Smooth muscle cell (in vitro differentiated cells): Measurements from ENCODE around the gene GRIP2. TPM values are rescaled to one million over a fixed set of nuclear protein-coding genes. Genes with fewer than 3 reads are reported as not detected.
A peak's percentile ranks its signal among the peaks of the same experiment; 100 is the strongest.

Experiments
- DNase-seq: peaks from one replicate; lab custom pipeline; 2025; ENCODE audit not compliant: unreplicated experiment; lab: John Stamatoyannopoulos, UW
- H2AFZ ChIP-seq: fragments of 200-600 bp; sonication (generic); 2 replicates; pipeline ENCODE4 v1.6.0; 2016; ENCODE audit warnings: antibody characterized with exemption, low read depth, mild to moderate bottlenecking
- H3F3A ChIP-seq: fragments of 200-600 bp; sonication (generic); 2 replicates; pipeline ENCODE4 v1.6.0; 2017; ENCODE audit warnings: antibody characterized with exemption, low read depth
- H3K27ac ChIP-seq: fragments of 200-600 bp; sonication (generic); 2 replicates; pipeline ENCODE4 v1.5.1; 2016; ENCODE audit warnings: low read depth, mild to moderate bottlenecking
- H3K27me3 ChIP-seq: fragments of 200-600 bp; sonication (generic); 2 replicates; pipeline ENCODE4 v1.6.1; 2016; ENCODE audit warnings: low read depth, mild to moderate bottlenecking
- H3K36me3 ChIP-seq: fragments of 200-600 bp; sonication (generic); 2 replicates; pipeline ENCODE4 v1.5.1; 2016; ENCODE audit warnings: low read depth
- H3K4me1 ChIP-seq: fragments of 200-600 bp; sonication (generic); 2 replicates; pipeline ENCODE4 v1.5.1; 2016; ENCODE audit warnings: low read depth
- H3K4me2 ChIP-seq: fragments of 200-600 bp; sonication (generic); 2 replicates; pipeline ENCODE4 v1.6.0; 2016; ENCODE audit warnings: mild to moderate bottlenecking
- H3K4me3 ChIP-seq: fragments of 200-600 bp; sonication (generic); 2 replicates; pipeline ENCODE4 v1.5.1; 2016; ENCODE audit warnings: mild to moderate bottlenecking
- H3K79me2 ChIP-seq: fragments of 200-600 bp; sonication (generic); 2 replicates; pipeline ENCODE4 v1.6.0; 2016; ENCODE audit warnings: low read depth, mild to moderate bottlenecking
- H3K9ac ChIP-seq: fragments of 200-600 bp; sonication (generic); 2 replicates; pipeline ENCODE4 v1.6.0; 2016; ENCODE audit warnings: low read depth
- H3K9me3 ChIP-seq: fragments of 200-600 bp; sonication (generic); replicated peaks from 2 replicates; pipeline ENCODE4 v1.5.1; 2016; ENCODE audit warnings: low read depth
- H4K20me1 ChIP-seq: fragments of 200-600 bp; sonication (generic); 2 replicates; pipeline ENCODE4 v1.6.0; 2016; ENCODE audit warnings: low read depth
- CTCF ChIP-seq: fragments of 200-600 bp; sonication (generic); IDR thresholded peaks from 2 replicates; pipeline ENCODE4 v1.5.1; 2017; ENCODE audit warnings: borderline replicate concordance, mild to moderate bottlenecking, antibody characterized with exemption; ENCODE audit not compliant: insufficient read depth, poor library complexity, severe bottlenecking
- WGBS: methylation state at CpG from one replicate; pipeline ENCODE4 v1.1.7; 2016; ENCODE audit warnings: low lambda C conversion rate; 5-methylcytosine and 5-hydroxymethylcytosine counted together
- polyA plus RNA-seq: library from polyadenylated mRNA; unstranded; fragments of >200 nt; fragmentation: Nextera tagmentation; extraction: Ambion mirVana; gene quantifications from 2 replicates; pipeline ENCODE4 v1.2.1, GENCODE V29; 2016
- total RNA-seq: library from RNA; depleted of rRNA; stranded (reverse); fragments of >200 nt; gene quantifications from 2 replicates; pipeline ENCODE4 v1.2.3, GENCODE V29; 2014

Gene GRIP2
- total and polyA plus RNA-seq, 2 experiments from 2014 or later, result 2.0 to 6.5 TPM

GRCh38 chr3:14475621-14476020 lies 64.5 kb downstream of the GRIP2 start:
- Histone ChIP-seq H3K9me3 (no peaks in the 10 kb centered on the region), H3K27ac (no peak overlapping the region), H3K27me3 (no peaks in the 10 kb centered on the region), H3K36me3 (no peaks in the 10 kb centered on the region), H4K20me1 (no peaks in the 10 kb centered on the region), H3K4me3 (no peak overlapping the region), H3K79me2 (no peaks in the 10 kb centered on the region), H3K4me1 (peaks cover 9% of the 10 kb centered on the region), H2AFZ (no peak overlapping the region), H3K4me2 (no peak overlapping the region), H3K9ac (no peak overlapping the region), H3F3A (peaks cover 5% of the 10 kb centered on the region)
- 65% methylated on average over 7 of the region's 7 CpGs for WGBS
- no peak for TF ChIP-seq CTCF
- DNase-seq, result no peak

DNA sequence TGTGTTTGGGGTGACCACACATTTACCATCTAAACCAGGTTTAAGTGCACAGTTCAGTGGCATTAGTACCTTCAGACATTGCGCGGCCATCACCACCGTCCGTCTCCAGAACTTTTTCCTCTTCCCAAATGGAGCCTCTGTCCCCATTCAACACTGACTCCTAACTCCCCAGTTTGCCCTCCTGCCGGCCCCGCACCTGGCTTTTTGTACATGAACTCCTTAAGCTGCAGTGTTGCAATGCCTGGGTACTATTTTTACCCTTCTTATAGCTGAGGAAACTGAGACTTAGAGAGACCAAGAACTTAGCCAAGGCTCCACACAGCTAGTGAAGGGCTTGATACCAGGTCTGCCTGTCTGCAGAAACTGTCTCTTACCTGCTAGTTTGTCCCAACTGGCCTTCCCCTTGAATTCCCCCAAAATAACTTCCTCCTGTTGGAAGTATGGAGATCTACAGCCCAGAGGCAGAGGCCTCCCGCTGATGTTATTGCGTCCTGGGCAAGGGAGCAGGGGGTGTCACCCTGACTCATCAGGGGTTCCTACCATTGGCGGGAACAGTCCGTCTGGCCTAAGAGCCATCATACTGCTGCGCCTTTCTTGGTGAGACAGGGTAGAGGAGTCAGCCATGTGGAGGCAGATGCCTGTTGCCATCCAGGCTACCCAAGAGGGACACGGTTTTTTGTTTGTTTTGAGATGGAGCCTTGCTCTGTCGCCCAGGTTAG lies 65.6 kb downstream of the GRIP2 start:
- Histone ChIP-seq H3K27ac (no peak overlapping the region), H4K20me1 (no peaks in the 10 kb centered on the region), H3K4me1 (peaks cover 9% of the 10 kb centered on the region), H3K4me3 (no peak overlapping the region), H3F3A (peaks cover 5% of the 10 kb centered on the region), H3K36me3 (no peaks in the 10 kb centered on the region), H3K79me2 (no peaks in the 10 kb centered on the region), H3K9me3 (no peaks in the 10 kb centered on the region), H3K4me2 (no peak overlapping the region), H3K9ac (no peak overlapping the region), H2AFZ (no peak overlapping the region), H3K27me3 (no peaks in the 10 kb centered on the region)
- TF ChIP-seq CTCF, result no peak
- WGBS, result 96% methylated on average over 13 of the region's 13 CpGs
- no peak for DNase-seq

GRCh38 chr3:14473411-14473891 lies 66.7 kb downstream of the GRIP2 start:
- WGBS, result 82% methylated on average over 7 of the region's 7 CpGs
- Histone ChIP-seq H3K27ac (peak overlapping the region; percentile 96), H3K4me2 (peak overlapping the region; percentile 72), H4K20me1 (no peaks in the 10 kb centered on the region), H3K9ac (peak overlapping the region; percentile 78), H3K4me3 (no peak overlapping the region), H2AFZ (no peak overlapping the region), H3K36me3 (no peaks in the 10 kb centered on the region), H3K4me1 (peaks cover 9% of the 10 kb centered on the region), H3K9me3 (no peaks in the 10 kb centered on the region), H3K27me3 (no peaks in the 10 kb centered on the region), H3F3A (peaks cover 5% of the 10 kb centered on the region), H3K79me2 (no peaks in the 10 kb centered on the region)
- TF ChIP-seq CTCF, result no peak
- no peak for DNase-seq
